Measurements from ENCODE around the gene ADAMTS14.

ADAMTS14 gene

DNA sequence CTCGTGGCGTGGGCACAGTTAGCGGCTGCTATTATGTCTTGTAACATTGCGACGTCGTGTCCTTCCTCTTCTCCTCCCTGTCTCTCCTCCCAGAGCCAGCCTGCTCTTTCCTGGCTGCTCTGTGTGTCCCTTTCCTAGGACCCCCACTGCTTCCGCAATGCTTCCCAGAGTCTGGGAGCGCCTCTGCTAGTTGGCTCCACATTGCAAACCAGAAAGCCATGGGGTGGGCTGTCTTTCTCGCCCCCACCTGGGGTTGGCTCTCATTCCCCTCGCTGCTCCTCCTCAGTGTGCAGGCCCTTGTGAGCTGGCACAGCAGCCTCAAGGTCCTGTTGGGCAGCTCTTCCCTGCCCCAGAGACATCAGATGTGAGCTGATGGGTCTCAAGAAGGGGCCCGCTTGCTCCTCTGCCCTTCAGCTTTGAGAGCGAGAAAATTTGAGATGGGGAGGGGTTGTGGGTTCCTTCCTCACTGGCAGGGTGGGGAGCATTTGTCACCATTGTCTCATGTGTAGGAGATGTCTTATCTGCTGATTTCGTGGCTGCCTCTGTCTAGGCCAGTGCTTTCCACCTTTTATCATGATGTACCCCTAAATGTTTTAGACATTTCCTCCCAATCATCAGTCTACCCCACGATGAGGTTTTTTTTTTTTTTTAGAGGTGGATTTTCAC lies 3.3 kb downstream of the ADAMTS14 start:
- no peak for DNase-seq

DNA sequence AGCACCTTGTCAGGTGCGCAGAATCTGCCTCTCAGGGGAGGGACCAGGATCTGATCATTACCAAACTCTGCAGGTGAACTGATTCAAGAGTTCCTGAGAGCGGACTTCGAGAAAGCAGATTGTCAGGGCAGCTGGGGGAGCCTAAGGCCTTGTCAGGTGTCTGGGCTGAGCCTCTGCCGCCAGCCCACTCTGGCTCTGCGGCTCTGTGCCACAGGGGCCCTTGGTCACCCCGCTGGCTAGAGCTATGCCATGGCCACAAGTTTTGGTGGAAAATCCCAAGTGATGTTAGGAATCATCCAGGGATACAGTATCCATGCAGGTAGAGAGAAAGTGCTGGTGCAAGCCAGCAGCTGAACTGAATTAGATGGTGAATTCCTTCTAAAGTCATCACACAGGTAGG lies 4.2 kb downstream of the ADAMTS14 start:
- no peak for DNase-seq

DNA sequence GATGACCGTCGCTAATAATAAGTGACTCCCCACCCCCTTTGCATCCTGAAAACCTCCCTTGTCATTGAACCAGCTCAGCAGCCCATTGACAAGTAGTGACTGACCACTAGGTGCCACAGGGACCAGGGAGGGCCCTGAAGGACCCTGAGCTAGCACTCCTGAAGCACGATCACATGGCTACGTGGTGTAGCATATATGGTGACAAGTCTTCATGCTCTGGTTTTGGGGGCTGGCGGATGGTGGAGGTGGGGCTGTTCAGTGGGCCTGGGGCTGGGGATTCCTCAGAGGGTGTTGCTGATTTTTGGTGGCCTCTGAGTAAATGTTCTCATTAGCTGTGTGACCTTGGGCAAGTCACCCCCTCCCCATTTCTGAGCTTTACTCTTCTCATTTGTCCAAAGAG lies 4.7 kb downstream of the ADAMTS14 start:
- DNase-seq = no peak

DNA sequence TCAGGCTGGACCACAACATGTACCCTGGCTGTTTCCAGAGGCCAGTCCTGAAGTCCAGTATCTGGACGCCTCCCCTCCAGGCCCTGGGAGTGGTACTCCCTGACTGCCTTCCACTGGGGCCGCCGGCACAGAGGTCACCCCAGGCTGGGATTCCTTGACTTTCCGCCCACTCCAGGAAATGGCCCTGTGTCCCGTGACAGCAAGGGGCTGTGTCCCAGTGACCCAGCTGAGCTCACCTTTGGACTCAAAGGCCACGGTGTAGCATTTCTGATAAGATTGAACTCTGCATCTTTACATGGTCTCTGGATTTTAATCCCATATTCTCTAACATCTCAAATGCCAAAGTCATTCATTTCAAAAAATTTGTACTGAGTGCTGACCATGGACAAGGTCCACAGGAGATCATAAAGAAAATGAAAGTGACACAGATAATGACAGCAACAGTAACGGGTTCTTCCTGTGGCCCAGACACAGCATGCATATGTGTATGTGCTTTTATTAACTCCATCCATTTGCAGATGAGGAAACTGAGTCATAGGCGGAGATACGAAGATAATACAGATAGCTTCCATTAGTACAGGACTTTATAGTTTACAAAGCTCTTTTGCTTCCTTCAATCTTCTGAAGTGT lies 5.4 kb downstream of the ADAMTS14 start:
- no peak for DNase-seq

DNA sequence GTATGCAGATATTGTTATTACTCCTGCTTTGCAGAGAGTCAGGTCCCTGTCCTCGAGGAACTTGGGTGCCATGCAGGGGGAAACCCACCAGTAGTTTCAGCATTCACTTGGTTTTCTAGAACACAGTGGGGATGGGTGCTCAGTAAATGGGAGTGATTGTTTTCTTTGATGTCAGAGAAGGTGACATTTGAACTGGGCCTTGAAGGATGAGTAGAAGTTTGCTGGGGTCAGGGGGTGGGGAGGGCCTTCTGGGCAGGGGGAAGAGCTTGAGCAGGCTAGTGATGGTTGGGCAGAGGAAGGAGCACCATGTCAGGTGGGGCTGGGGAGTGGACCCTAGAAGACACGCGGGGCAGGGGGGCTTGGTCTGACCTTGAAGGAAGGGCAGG lies 5.9 kb downstream of the ADAMTS14 start:
- DNase-seq = no peak

DNA sequence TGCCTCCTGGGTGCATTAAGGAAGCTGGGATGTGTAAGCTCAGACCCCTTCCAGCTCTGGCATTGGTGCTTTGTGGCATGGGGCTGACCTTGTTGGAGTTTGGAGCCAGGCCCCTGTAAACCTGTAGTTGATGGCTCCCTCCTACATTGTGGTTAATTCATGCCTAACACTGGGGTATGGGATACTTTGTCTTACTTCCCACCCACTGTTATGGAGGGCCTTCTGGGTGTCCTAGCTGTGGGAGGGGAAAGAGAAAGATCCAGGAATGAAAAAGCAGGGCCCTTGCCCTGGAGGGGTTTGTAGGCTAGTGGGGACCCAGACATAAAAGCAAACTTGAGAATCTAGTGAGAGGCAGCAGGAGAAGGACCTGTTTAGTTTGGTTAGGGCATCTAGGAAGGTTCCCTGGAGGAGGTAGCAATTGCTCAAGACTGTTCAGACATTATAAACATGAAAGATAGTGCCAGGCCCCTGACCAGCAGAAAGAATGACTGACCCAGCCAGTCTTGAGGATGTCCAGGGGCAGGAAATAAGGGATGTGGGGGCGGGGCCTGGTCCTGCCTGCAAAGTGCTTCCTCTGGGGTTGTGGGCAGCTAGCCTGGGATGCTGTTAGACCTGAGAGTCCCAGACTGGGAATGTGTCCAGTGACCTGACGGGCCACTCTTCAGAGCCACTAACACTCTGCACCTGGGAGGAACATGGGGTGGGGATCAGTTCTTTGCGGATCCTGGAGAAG lies 6.6 kb downstream of the ADAMTS14 start:
- no peak for DNase-seq

DNA sequence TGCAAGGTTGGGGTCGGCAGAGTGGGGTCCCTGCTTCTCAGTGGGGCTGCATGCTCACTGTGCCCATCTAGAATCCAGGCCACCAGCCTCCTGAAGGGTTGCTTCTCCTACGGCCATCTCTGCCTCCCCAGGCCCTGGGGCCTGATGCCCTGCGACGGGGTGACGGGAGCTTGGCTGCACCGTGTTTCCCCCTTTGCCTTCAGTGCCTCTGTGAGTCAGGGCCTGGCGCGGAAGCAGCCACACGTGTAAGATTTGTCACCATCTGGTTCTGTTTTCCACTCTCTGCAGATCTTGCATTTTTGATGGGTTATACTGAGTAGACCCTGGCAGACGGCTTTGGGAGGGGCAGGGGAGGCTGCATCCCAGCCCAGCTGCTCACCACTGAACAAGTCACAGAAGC lies 7.2 kb downstream of the ADAMTS14 start:
- DNase-seq = no peak

DNA sequence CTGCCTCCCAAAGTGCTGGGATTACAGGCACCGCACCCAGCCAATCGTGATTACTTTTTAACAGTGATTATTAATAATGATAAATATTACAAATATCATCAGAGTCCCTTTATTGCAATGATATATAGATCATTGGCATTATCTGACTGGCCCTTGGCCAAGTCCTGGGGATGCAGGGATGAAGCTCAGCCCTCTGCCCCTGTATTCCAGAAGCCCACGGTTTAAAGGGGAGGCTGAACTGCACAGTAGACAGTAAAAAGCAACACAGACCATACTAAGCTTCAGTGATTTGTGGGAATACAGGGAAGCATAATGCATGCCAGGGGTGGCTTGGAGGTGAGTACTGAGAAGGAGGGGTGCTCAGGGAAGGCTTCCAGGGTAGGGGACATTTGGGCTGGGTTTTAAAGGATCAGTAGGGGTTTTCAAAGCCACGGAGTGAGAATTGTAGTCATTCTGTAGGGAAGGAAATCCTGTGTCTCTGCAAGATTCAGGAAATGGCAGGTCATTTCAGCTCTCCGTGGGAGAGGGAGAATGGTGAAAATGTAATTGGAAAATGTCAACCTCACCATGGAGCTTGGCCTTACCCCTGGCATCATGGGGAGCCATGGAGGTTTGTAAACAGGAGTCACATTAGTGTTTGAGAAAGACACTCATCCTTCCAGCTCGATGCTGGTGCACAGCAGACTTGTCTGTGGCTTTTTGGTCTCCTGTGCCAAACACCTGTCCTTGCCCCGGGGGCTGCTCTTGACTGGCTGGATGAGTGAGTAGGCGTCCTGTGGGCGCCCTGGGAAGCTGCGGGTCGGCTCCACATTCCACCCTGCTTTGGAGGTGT lies 8.8 kb downstream of the ADAMTS14 start:
- DNase-seq = no peak

DNA sequence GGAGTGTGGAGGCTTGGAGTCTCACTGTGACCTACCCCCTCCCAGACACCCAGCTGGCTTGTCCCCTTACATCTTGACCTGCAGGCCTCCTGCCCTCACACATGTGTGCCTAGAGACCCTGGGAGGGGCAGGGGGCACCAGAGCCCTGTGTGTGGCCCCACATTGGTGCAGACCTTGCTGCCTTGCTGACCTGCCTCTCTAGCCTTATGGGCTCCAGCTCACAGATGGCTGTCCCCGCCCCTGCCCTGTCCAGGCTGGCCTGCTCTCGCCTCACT lies 9.4 kb downstream of the ADAMTS14 start:
- DNase-seq = no peak

DNA sequence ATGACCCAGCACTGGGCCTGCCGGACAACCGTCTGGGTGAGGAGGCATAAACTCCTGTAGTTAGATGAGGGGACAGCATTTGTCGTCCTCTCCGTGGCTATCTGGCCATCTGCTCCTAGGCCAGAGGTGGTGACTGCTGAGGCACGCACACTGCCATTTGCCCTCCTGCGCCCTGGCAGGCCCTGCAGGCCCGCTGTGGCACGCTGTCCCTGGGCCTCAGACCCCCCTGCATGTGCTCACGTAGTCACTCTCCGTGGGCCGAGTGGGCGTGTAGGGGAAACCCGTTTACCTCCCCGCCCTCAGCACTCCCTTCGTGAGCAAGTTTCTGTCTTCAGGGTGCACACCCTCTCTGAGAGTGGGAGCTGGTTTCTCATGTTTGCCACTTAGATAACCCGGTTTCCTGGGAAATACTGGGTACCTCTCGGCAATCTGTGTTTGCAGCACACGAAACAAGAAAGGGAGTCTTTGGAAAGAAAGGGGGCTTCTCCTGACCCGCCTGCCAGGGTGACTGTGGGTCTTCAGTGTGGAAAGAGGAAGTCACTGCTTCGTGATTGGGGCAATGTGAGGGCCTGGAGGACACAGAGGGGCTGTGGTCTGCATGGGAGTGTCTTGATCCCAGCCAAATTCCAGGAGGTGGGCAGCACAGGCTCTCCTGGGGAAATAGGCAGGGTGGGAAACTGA lies 10.8 kb downstream of the ADAMTS14 start:
- DNase-seq = no peak

DNA sequence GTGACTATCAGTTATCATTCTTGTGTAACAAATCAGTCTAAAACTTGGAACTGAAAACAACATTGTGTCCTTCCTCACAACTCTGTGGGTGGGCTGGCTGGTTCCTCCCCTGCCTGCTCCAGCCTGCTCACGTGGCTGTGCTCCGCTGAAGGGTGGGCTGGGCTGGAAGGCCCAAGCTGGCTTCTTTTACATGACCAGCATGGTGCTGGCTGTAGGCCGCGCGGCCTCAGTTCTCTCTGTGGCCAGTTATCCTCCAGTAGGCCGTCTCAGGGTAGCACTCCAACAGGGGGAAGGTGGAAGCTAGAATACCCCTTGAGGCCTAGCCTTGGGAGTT lies 11.3 kb downstream of the ADAMTS14 start:
- DNase-seq = no peak

DNA sequence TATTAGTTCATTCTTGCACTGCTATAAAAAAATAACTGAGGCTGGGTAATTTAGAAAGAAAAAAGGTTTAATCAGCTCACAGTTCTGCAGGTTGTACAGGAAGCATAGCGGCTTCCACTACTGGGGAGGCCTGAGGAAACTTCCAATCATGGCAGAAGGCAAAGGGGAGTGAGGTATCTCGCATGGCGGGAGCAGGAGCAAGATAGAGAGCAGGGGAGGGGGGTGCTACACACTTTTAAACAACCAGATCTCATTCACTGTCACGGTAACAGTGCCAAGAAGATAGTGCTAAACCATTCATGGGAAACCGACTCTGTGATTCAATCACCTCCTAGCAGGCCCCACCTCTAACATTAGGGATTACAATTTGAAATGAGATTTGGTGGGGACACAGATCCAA lies 11.6 kb downstream of the ADAMTS14 start:
- no peak for DNase-seq

DNA sequence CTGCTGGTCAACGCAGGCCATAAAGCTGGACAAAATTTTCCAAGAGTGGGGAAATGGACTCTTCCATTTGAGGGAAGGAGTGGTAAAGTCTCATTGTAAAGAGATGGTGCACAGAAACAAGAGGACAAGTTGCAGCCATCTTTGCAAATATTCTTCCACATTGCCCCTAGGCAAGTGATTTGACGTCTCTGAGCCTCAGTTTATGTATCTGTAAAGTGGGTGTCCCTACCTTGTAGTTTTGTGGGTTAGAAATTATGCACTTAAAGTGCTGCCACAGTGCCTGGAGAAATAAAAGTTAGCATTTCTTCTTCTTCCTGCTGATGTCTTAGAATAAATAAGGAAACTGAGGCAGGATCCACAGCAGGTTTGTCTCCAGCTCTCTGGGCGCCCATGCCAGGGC lies 12.1 kb downstream of the ADAMTS14 start:
- DNase-seq = no peak

DNA sequence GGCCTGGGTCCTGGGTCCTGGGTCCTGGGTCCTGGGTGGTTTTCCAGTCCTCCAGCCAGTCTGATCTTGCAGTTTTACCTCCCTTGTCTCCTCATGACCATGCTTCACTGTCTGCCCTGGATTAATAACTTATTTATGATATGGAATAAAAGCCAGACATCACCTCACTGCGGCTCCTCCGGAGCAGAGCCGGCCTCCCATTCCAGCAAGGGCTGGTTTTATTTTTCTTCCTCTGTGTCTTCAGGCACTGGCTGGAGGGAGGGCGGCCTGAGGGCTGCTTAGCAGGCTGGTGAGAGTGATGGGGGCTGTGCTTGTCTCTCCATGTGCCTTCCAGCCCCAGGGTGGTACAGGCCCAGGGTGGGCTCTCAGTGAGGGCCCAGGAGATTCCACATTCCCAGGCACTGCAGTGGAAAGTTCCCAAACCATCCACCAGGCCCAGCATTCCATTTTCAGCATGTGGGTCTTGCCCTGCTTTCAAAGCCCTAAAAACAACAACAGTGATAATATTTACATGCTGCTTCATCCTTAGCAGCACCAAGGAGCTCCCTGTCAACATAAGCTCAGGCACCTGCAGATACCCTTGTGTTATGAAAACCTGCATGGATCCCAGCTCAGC lies 12.6 kb downstream of the ADAMTS14 start:
- no peak for DNase-seq

DNA sequence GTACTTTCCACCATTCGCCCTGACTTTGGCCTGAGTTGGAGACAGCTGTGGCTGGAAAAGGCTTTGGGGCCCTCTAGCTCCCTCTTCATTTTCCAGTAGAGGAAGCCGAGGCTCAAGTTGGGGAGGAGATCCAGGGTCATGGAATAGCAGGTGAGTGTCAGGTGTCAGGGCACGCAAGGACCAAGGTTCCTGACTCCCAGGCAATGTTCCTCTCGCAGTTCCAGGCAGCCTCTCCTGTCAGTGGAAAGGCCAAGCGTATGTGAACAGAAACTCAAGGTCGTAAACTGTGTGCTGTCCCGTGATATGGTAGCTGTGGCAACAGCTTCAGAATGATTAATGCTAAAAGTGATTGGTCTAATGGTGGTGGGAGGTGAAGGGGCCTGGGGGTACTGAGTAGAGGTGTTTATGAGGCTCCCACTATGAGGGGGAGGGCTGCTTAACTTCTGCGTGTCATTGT lies 13.2 kb downstream of the ADAMTS14 start:
- no peak for DNase-seq

DNA sequence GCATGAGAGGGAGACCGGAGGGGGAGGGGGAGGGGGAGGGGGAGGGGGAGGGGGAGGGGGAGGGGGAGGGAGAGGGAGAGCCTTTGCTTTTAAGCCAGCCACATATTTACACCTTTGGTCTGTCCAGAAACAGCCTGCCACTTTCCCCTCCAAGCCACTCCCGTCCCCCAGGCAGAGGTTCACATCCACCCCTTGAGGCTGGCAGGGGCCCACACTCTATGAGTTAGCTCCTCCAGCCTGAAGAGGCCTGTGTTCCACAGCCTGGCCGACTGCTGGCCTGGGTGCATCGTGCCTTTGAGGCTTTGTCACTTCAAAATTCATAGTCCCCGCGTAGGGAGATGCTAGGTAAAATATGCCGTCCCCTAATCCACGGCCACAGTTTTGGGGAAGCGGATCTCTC lies 16.5 kb downstream of the ADAMTS14 start:
- no peak for DNase-seq

DNA sequence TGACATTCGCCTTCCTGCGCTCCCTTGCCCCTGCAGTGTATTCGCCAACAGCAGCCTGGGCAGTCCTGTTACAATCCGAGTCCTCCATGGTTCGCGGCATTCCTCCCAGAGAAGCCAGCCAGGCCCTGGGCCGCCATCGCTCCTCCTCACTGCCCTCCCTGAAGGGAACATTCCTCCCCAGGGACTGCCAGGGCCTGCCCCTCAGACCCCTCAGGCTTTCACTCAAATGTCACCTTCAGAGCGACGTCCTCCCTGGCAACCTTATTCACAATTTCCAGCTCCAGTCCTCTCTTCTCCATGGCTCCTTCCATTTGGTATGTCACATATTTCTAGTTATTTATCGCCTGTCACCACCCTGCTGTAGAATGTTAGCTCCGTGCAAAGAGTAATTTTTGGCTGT lies 17.4 kb downstream of the ADAMTS14 start:
- DNase-seq = no peak

DNA sequence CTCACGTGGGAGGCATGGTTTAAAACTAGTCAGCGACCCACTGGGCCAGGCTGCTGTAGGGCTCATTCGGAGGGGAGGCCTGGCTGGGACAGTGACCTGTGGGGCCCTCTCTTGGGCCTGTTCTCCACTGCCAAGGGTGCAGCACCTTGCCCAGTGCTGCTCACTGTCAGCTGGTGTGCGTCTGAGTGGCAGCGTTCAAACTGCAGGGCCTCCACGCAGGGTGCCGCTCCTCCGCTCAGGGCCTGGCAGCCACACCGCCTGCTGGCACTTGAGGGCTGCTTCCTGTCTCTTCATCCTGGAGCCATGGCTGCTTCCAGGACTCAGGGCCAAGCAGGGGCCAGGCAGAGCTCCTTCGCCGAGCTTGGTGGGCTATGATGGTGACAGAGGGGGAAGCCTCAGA lies 18.3 kb downstream of the ADAMTS14 start:
- no peak for DNase-seq

DNA sequence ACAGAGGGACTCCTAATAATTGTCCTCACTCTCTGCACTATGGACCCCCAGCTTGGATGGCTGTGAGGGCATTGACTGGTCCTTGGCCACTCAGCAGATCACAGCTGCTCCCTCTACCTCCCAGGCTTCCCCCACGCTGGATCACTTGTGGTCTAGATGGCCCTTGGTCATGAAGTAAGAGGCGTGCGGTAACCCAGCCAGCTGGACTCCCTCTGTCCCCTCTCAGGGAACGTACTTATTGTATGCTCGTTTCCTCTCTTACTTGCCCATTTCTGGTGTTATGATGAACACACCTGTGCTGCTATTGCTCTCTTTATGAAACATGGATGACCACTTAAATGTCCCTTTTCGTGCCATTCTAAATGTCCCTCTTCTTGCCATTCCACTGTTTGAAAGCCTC lies 19.3 kb downstream of the ADAMTS14 start:
- DNase-seq = no peak

DNA sequence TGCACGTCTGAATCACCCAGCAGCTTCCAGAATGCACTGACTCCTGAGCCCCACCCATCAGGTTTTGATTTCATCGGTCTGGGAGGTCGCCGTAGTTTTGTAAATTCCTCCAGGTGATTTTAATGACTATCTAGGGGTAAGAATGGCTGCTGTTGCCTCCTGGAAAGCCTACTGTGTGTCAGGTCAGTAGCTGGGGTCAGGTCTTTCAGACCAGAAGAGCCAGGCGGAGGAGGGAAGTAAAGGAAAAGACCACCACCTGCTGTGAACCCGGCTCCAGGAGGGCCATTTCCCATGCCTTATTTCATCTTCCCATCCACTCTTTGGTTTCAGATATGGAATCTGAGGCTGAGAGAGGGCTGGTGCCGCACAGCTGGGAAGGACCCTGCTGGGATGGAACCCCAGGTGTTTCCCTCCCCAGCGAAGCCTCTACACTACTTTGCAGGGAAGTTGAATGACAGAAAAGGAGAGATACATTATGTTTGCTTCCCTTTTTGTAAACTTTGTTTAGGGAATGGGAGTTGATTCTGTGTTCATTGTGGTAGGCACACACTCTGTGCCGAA lies 19.8 kb downstream of the ADAMTS14 start:
- DNase-seq = no peak

DNA sequence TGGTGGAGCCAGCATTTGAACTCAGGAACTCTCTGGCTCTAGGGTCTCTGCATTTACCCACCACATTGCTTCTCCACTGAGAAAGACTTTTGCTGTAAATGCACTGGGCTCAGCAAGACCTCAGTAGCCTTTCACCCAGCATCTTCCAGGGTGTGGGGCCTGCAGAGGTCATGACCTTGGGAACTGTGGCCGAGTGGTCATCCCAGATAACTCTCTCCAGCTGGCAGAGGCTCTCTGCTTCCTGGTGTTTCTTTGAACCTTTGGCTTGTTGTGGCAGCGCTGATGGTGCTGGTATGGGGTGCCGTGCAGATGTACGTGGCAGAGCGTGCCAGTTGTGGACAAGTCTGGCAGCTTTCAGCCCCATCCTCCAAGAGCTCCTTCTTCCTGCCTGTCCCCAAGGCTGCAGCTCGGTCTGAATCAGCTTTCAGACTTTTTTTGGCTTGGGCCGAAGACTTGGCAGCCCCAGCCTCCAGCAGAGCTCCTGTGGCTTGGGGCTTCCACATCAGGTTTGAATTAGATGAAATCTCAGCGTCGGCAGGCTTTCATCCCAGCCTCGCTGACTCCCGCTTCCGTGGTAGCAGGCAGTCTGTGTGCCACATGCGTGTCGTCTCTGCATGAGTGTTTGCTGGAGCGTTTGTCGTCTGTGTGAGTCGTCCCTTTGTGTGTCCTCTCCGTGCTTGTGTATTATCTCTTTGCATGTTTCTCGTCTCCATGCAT lies 21.5 kb downstream of the ADAMTS14 start:
- no peak for DNase-seq

All from activated effector memory CD4-positive, alpha-beta T cell treated with anti-CD3 and anti-CD28 coated beads, Interleukin-2, amount 50 U/mL, for 16 hours (primary cell).